Calu3 (cell line): ENCODE data around the gene CCKAR. TPM values are rescaled to one million over a fixed set of nuclear protein-coding genes. Genes with fewer than 3 reads are reported as not detected.

Source experiments
- BruUV-seq: library from RNA; stranded (reverse); fragments of 400-500 nt; replicated peaks from 2 replicates; lab custom pipeline; 2021; lab: Mats Ljungman, UMichigan
- CTCF ChIA-PET: fragments of 300-600 bp; sonication (Branson Sonifier 250); formaldehyde crosslinking; loops from one replicate; lab custom pipeline; 2022; ENCODE audit warnings: antibody characterized with exemption; lab: Charles Lee
- DNase-seq: peaks from one replicate; pipeline ENCODE4 v3.0.0; 2022
- H3K27ac Mint-ChIP-seq: one replicate; pipeline ENCODE4 v1.8.0; 2022; ENCODE audit warnings: mixed read lengths; ENCODE audit not compliant: unreplicated experiment
- H3K27me3 Mint-ChIP-seq: one replicate; pipeline ENCODE4 v1.8.0; 2022; ENCODE audit warnings: mixed read lengths; ENCODE audit not compliant: unreplicated experiment
- H3K36me3 Mint-ChIP-seq: one replicate; pipeline ENCODE4 v1.8.0; 2022; ENCODE audit warnings: mild to moderate bottlenecking, moderate library complexity, mixed read lengths; ENCODE audit not compliant: insufficient read depth, unreplicated experiment
- H3K4me1 Mint-ChIP-seq: one replicate; pipeline ENCODE4 v1.8.0; 2022; ENCODE audit warnings: mild to moderate bottlenecking, low read depth, mixed read lengths; ENCODE audit not compliant: unreplicated experiment
- H3K4me3 Mint-ChIP-seq: one replicate; pipeline ENCODE4 v1.8.0; 2022; ENCODE audit warnings: mild to moderate bottlenecking, low read depth, moderate library complexity, mixed read lengths; ENCODE audit not compliant: unreplicated experiment
- H3K9me3 Mint-ChIP-seq: one replicate; pipeline ENCODE4 v1.8.0; 2022; ENCODE audit warnings: low read depth, mixed read lengths; ENCODE audit not compliant: unreplicated experiment
- CTCF ChIP-seq: fragments of 200-600 bp; IDR thresholded peaks from one replicate; pipeline ENCODE4 v1.8.0; 2022; ENCODE audit warnings: antibody characterized with exemption; ENCODE audit not compliant: unreplicated experiment
- intact Hi-C: fragments of 100-400 bp; cut with micrococcal nuclease; formaldehyde crosslinking; loops from one replicate; pipeline ENCODE4 v1.10.0; 2022; ENCODE audit not compliant: unreplicated experiment
- total RNA-seq: library from RNA; stranded (reverse); gene quantifications from 2 replicates; pipeline ENCODE4 v1.2.3, GENCODE V29; 2022

Gene CCKAR
- total RNA-seq, 1 experiment from 2014 or later: not detected

GRCh38 chr4:26441771-26442170, 48.5 kb downstream of the CCKAR start:
- CTCF ChIA-PET: no interaction called here
- H3K27me3 Mint-ChIP-seq: no peaks in the 10 kb centered on the region

GRCh38 chr4:26441102-26441501, 49.2 kb downstream of the CCKAR start:
- Mint-ChIP-seq H3K4me3 (no peak overlapping the region), H3K9me3 (peaks cover 3% of the 10 kb centered on the region), H3K27ac (no peak overlapping the region), H3K36me3 (peaks cover 7% of the 10 kb centered on the region), H3K4me1 (no peaks in the 10 kb centered on the region), H3K27me3 (no peaks in the 10 kb centered on the region)
- intact Hi-C loops: no loop called here
- TF ChIP-seq CTCF: no peak
- no peak for DNase-seq
- CTCF ChIA-PET: no interaction called here
- no TSS peak for BruUV-seq

More at GRCh38 chr4:26441771-26442170, 48.5 kb downstream of the CCKAR start:
- DNase-seq: no peak
- Mint-ChIP-seq H3K36me3 (peaks cover 7% of the 10 kb centered on the region), H3K9me3 (peaks cover 3% of the 10 kb centered on the region), H3K27ac (no peak overlapping the region), H3K4me1 (no peaks in the 10 kb centered on the region), H3K4me3 (no peak overlapping the region)
- no TSS peak for BruUV-seq
- intact Hi-C loops: no loop called here
- no peak for TF ChIP-seq CTCF

GRCh38 chr4:26434030-26434639, 56.1 kb downstream of the CCKAR start:
- H3K27me3 Mint-ChIP-seq: no peaks in the 10 kb centered on the region
- CTCF ChIA-PET: no interaction called here
- peaks cover 27% of the 10 kb centered on the region for H3K36me3 Mint-ChIP-seq
- no peak overlapping the region for H3K27ac Mint-ChIP-seq
- no peak for TF ChIP-seq CTCF
- no peaks in the 10 kb centered on the region for H3K4me1 Mint-ChIP-seq
- no peaks in the 10 kb centered on the region for H3K9me3 Mint-ChIP-seq
- no peak overlapping the region for H3K4me3 Mint-ChIP-seq
- BruUV-seq: no TSS peak
- intact Hi-C loops: no loop called here
- DNase-seq: no peak

- intact Hi-C loops: no loop called here
- CTCF ChIA-PET: interaction anchor here (0.6 kb wide), 1 partner anchor 573 kb away, joined by 4 read pairs; no protein-coding TSS in a partner anchor
- DNase-seq: no peak
- peaks cover 27% of the 10 kb centered on the region for H3K36me3 Mint-ChIP-seq
- no peaks in the 10 kb centered on the region for H3K9me3 Mint-ChIP-seq
- H3K27ac Mint-ChIP-seq: no peak overlapping the region
- no peak overlapping the region for H3K4me3 Mint-ChIP-seq
- no peaks in the 10 kb centered on the region for H3K27me3 Mint-ChIP-seq
- no peak for TF ChIP-seq CTCF
- no peaks in the 10 kb centered on the region for H3K4me1 Mint-ChIP-seq
- no TSS peak for BruUV-seq
Measured at GRCh38 chr4:26433556-26433955, 56.7 kb downstream of the CCKAR start.
